ENCODE measurements around the gene ARHGEF17. TPM values are rescaled to one million over a fixed set of nuclear protein-coding genes. Genes with fewer than 3 reads are reported as not detected.

ARHGEF17 gene
- total and polyA plus RNA-seq, 2 of the 8 experiments (the other 6 are each of a cell fraction or from before 2014, with no cell fraction given), result 11.3 to 14.6 TPM

DNA sequence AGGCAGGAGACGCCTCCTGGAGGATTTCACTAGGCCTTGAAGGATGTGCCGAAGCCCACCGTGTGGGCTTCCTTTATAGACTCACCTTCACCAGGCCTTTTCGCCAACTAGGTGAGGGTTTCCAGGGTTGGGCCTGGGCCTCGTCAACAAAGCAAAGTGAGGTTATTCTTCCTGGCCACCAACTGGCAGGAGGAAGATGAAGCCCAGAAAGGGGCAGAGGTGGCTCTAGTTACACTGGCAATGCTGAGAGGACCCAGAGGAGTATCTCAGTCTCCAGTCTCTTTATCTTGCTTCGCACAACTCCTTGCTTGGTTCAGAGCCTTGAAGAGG is 67.7 kb downstream of the ARHGEF17 start (continued):
- TF ChIP-seq BACH1 (IDR thresholded peaks at IDR 0.05; ENCODE audit: low read length), result no peak
- TF ChIP-seq, protein P1, sequence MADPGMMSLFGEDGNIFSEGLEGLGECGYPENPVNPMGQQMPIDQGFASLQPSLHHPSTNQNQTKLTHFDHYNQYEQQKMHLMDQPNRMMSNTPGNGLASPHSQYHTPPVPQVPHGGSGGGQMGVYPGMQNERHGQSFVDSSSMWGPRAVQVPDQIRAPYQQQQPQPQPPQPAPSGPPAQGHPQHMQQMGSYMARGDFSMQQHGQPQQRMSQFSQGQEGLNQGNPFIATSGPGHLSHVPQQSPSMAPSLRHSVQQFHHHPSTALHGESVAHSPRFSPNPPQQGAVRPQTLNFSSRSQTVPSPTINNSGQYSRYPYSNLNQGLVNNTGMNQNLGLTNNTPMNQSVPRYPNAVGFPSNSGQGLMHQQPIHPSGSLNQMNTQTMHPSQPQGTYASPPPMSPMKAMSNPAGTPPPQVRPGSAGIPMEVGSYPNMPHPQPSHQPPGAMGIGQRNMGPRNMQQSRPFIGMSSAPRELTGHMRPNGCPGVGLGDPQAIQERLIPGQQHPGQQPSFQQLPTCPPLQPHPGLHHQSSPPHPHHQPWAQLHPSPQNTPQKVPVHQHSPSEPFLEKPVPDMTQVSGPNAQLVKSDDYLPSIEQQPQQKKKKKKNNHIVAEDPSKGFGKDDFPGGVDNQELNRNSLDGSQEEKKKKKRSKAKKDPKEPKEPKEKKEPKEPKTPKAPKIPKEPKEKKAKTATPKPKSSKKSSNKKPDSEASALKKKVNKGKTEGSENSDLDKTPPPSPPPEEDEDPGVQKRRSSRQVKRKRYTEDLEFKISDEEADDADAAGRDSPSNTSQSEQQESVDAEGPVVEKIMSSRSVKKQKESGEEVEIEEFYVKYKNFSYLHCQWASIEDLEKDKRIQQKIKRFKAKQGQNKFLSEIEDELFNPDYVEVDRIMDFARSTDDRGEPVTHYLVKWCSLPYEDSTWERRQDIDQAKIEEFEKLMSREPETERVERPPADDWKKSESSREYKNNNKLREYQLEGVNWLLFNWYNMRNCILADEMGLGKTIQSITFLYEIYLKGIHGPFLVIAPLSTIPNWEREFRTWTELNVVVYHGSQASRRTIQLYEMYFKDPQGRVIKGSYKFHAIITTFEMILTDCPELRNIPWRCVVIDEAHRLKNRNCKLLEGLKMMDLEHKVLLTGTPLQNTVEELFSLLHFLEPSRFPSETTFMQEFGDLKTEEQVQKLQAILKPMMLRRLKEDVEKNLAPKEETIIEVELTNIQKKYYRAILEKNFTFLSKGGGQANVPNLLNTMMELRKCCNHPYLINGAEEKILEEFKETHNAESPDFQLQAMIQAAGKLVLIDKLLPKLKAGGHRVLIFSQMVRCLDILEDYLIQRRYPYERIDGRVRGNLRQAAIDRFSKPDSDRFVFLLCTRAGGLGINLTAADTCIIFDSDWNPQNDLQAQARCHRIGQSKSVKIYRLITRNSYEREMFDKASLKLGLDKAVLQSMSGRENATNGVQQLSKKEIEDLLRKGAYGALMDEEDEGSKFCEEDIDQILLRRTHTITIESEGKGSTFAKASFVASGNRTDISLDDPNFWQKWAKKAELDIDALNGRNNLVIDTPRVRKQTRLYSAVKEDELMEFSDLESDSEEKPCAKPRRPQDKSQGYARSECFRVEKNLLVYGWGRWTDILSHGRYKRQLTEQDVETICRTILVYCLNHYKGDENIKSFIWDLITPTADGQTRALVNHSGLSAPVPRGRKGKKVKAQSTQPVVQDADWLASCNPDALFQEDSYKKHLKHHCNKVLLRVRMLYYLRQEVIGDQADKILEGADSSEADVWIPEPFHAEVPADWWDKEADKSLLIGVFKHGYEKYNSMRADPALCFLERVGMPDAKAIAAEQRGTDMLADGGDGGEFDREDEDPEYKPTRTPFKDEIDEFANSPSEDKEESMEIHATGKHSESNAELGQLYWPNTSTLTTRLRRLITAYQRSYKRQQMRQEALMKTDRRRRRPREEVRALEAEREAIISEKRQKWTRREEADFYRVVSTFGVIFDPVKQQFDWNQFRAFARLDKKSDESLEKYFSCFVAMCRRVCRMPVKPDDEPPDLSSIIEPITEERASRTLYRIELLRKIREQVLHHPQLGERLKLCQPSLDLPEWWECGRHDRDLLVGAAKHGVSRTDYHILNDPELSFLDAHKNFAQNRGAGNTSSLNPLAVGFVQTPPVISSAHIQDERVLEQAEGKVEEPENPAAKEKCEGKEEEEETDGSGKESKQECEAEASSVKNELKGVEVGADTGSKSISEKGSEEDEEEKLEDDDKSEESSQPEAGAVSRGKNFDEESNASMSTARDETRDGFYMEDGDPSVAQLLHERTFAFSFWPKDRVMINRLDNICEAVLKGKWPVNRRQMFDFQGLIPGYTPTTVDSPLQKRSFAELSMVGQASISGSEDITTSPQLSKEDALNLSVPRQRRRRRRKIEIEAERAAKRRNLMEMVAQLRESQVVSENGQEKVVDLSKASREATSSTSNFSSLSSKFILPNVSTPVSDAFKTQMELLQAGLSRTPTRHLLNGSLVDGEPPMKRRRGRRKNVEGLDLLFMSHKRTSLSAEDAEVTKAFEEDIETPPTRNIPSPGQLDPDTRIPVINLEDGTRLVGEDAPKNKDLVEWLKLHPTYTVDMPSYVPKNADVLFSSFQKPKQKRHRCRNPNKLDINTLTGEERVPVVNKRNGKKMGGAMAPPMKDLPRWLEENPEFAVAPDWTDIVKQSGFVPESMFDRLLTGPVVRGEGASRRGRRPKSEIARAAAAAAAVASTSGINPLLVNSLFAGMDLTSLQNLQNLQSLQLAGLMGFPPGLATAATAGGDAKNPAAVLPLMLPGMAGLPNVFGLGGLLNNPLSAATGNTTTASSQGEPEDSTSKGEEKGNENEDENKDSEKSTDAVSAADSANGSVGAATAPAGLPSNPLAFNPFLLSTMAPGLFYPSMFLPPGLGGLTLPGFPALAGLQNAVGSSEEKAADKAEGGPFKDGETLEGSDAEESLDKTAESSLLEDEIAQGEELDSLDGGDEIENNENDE (IDR thresholded peaks at IDR 0.05; ENCODE audit: insufficient replicate concordance, low read length), result no peak

All from H1 (cell line).